HEK293 (cell line): ENCODE data around the gene DVL1.
"Not testable (repeated sequence)": the region's sequence is repeated elsewhere in the genome, so short reads cannot be mapped to it uniquely, and the experiment has no call there.

Experiments
- CTCF ChIA-PET: fragments of 350-600 bp; formaldehyde crosslinking; extraction: SDS; loops from one replicate; lab custom pipeline; 2021; ENCODE audit warnings: antibody characterized with exemption; lab: Yijun Ruan, JAX
- POLR2A ChIA-PET: fragments of 300-600 bp; formaldehyde crosslinking; extraction: SDS; loops from one replicate; lab custom pipeline; 2020; ENCODE audit warnings: antibody characterized with exemption, inconsistent platforms; lab: Yijun Ruan, JAX
- H3K27ac ChIP-seq: fragments of 200-500 bp; sonication (Bioruptor generic); 2 replicates; pipeline ENCODE4 v1.5.1; 2014; ENCODE audit warnings: low read depth, low read length, control low read depth, inconsistent platforms; ENCODE audit errors: extremely low read depth
- H3K36me3 ChIP-seq, 2 experiments: fragments of 200-500 bp in 1 of 2; sonication (Bioruptor generic) in 1 of 2; 1 replicate in 1 of 2; 2 replicates in 1 of 2; pipeline ENCODE4 v1.5.1; 2014 to 2017; ENCODE audit warnings: inconsistent platforms in 2 of 2, low read length in 2 of 2; ENCODE audit not compliant: control insufficient read depth in 2 of 2, insufficient read depth in 1 of 2
- H3K4me1 ChIP-seq: fragments of 200-500 bp; sonication (Bioruptor generic); 2 replicates; pipeline ENCODE4 v1.5.1; 2014; ENCODE audit warnings: mild to moderate bottlenecking, low read length, inconsistent platforms; ENCODE audit not compliant: control insufficient read depth, insufficient read depth
- H3K4me3 ChIP-seq: 2 replicates; pipeline ENCODE4 v1.5.1; 2011; ENCODE audit warnings: low read depth, mild to moderate bottlenecking, control low read depth, low read length, moderate library complexity
- H3K9me3 ChIP-seq: fragments of 200-500 bp; sonication (Bioruptor generic); 2 replicates; pipeline ENCODE4 v1.5.1; 2014; ENCODE audit warnings: low read depth, low read length, inconsistent platforms; ENCODE audit not compliant: control insufficient read depth, insufficient read depth
- BCL11A ChIP-seq: fragments of 450-650 bp; formaldehyde crosslinking; IDR thresholded peaks from 2 replicates; pipeline ENCODE4 v1.5.1; 2016; ENCODE audit warnings: low read depth, missing biosample characterization, missing genetic modification characterization
- BCL11B ChIP-seq: fragments of 450-650 bp; formaldehyde crosslinking; IDR thresholded peaks from 2 replicates; pipeline ENCODE4 v1.5.1; 2016; ENCODE audit warnings: low read depth, missing biosample characterization, missing genetic modification characterization
- SCRT2 ChIP-seq: fragments of 450-650 bp; formaldehyde crosslinking; IDR thresholded peaks from 2 replicates; pipeline ENCODE4 v1.5.1; 2016; ENCODE audit warnings: missing biosample characterization, missing genetic modification characterization
- ZNF274 ChIP-seq, 2 experiments: fragments of 200-500 bp in 1 of 2; fragments of 450-650 bp in 1 of 2; sonication (Bioruptor generic) in 1 of 2; formaldehyde crosslinking in 1 of 2; IDR thresholded peaks; 2 replicates each; pipeline versions ENCODE4 v1.5.1 to v1.6.1; 2014 to 2016; ENCODE audit warnings: borderline replicate concordance in 1 of 2, inconsistent platforms in 1 of 2, low read length in 1 of 2, missing biosample characterization in 1 of 2, missing genetic modification characterization in 1 of 2
- ZNF416 ChIP-seq: fragments of 450-650 bp; formaldehyde crosslinking; IDR thresholded peaks from 2 replicates; pipeline ENCODE4 v1.5.1; 2016; ENCODE audit warnings: missing biosample characterization, missing genetic modification characterization
- ZNF473 ChIP-seq: fragments of 450-650 bp; formaldehyde crosslinking; IDR thresholded peaks from 2 replicates; pipeline ENCODE4 v1.5.1; 2017; ENCODE audit warnings: missing biosample characterization, missing genetic modification characterization
- ZNF549 ChIP-seq: fragments of 450-650 bp; IDR thresholded peaks from 2 replicates; pipeline ENCODE4 v1.5.1; 2018; ENCODE audit warnings: missing biosample characterization, missing genetic modification characterization, mild to moderate bottlenecking, inconsistent platforms, moderate library complexity
- TF ChIP-seq, protein P1 (sequence below): fragments of 450-650 bp; formaldehyde crosslinking; IDR thresholded peaks from 2 replicates; pipeline ENCODE4 v1.5.1; 2017; ENCODE audit warnings: missing biosample characterization, missing genetic modification characterization
- TF ChIP-seq, protein P2 (sequence below): fragments of 450-650 bp; formaldehyde crosslinking; IDR thresholded peaks from 2 replicates; pipeline ENCODE4 v1.5.1; 2016; ENCODE audit warnings: missing biosample characterization, missing genetic modification characterization
- TF ChIP-seq, protein P3 (sequence below): fragments of 450-650 bp; formaldehyde crosslinking; conservative IDR thresholded peaks from 2 replicates; pipeline ENCODE4 v1.5.1; 2016; ENCODE audit warnings: low read depth, missing biosample characterization, missing genetic modification characterization
- TF ChIP-seq, protein P4 (sequence below): fragments of 450-650 bp; formaldehyde crosslinking; IDR thresholded peaks from 2 replicates; pipeline ENCODE4 v1.5.1; 2016; ENCODE audit warnings: missing biosample characterization, missing genetic modification characterization

DVL1 gene

DNA sequence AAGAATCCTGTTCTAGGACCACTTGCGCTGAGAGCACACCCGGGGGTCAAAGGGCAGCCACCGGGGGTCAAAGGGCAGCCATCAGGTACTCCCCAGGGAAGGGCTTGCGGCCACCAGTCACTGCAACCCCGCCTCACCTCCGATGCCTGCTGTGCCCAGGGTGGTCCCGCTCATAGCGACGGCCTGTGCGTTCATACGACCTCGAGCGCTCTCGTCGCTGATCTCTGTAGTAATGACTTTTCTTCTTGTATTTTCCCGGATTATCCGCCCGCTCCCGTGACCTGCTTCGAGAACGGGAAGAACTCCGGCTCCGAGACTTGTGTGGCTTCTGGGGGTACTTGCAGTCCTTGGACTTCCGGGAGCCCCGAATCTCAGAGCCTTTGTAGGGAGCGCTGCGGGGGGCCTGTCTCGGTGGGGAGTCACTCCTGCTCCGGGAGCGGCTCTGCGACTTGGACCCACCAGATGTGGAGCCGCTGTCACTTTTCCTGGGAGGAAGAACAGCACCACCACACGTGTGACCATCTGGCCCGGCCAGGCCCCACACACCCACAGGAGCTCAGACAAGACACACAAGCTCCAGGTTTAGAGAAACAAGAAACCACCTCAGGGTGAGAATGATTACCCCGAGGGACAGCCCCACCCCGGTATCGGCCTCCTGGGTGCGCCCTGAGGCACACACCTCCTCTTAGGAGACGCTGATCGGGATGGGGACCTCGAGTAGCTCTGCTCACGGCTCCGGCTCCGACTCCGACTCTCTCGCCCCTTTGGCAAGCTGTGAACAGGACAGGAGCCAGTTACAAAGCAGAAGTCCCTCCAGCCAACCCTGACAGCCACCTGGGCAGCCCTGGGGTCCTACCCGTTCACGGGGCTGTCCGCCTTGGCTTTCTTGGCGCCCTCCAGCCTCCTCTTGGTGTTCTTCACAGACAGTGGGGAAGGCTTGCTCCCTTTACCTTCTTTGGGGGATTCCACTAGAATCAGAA is 38.2 kb upstream of the DVL1 start:
- Histone ChIP-seq H3K4me3 (no peak overlapping the region), H3K4me1 (no peaks in the 10 kb centered on the region), H3K36me3 (peaks cover 45 to 84% of the 10 kb centered on the region in 2 experiments), H3K27ac (no peak overlapping the region), H3K9me3 (no peaks in the 10 kb centered on the region)
- CTCF ChIA-PET: interaction anchor here (1.1 to 1.5 kb wide), 2 partner anchors 15 to 43 kb away, joined by 3 to 5 read pairs; no protein-coding TSS in a partner anchor
- TF ChIP-seq ZNF473 (tag by site-specific recombination) (no peak), BCL11B (tag by site-specific recombination) (peak; percentile 84), BCL11A (tag by site-specific recombination) (peak; percentile 85)
- TF ChIP-seq, protein P1, sequence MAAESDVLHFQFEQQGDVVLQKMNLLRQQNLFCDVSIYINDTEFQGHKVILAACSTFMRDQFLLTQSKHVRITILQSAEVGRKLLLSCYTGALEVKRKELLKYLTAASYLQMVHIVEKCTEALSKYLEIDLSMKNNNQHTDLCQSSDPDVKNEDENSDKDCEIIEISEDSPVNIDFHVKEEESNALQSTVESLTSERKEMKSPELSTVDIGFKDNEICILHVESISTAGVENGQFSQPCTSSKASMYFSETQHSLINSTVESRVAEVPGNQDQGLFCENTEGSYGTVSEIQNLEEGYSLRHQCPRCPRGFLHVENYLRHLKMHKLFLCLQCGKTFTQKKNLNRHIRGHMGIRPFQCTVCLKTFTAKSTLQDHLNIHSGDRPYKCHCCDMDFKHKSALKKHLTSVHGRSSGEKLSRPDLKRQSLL (tag by site-specific recombination): 0 out of 2 replicates have a peak, but pooled peaks have one; percentile 25
- POLR2A ChIA-PET: interaction anchor here (0.6 to 4.6 kb wide), 3 partner anchors 9 to 68 kb away, joined by 4 to 15 read pairs (median 4); partner anchors contain the start of gene CCNL2

DNA sequence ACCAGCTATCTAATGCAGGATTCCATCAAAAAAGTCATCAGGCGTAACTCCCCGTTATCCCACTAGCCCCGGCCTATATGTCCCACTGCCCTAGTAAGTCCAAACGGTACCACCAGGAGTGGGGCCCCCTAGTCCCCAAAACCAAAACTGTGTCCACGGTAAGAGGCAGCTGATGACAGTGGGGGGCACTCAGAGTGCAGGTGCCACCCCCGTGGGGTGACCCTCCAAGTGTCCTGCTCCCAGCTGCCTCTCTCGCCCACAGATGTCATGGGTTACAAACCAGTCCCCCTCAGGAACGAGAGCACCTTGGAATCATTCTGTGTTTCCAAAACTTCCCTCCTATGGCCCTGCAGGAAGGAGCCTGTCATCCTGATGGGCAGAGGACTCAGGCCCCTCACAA is 36.7 kb upstream of the DVL1 start:
- Histone ChIP-seq H3K36me3 (peaks cover 35 to 82% of the 10 kb centered on the region in 2 experiments), H3K4me1 (no peaks in the 10 kb centered on the region), H3K27ac (no peak overlapping the region), H3K9me3 (no peaks in the 10 kb centered on the region), H3K4me3 (no peak overlapping the region)
- ChIA-PET POLR2A (interaction anchor here (4.6 kb wide), 1 partner anchor 14 kb away, joined by 15 read pairs; the partner anchor contains the start of gene CCNL2), CTCF (interaction anchor here (0.6 to 1.5 kb wide), 6 partner anchors 9 to 56 kb away, joined by 3 to 5 read pairs (median 3); partner anchors contain the start of gene CCNL2)
- TF ChIP-seq, protein P2, sequence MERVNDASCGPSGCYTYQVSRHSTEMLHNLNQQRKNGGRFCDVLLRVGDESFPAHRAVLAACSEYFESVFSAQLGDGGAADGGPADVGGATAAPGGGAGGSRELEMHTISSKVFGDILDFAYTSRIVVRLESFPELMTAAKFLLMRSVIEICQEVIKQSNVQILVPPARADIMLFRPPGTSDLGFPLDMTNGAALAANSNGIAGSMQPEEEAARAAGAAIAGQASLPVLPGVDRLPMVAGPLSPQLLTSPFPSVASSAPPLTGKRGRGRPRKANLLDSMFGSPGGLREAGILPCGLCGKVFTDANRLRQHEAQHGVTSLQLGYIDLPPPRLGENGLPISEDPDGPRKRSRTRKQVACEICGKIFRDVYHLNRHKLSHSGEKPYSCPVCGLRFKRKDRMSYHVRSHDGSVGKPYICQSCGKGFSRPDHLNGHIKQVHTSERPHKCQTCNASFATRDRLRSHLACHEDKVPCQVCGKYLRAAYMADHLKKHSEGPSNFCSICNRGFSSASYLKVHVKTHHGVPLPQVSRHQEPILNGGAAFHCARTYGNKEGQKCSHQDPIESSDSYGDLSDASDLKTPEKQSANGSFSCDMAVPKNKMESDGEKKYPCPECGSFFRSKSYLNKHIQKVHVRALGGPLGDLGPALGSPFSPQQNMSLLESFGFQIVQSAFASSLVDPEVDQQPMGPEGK: no peak
- TF ChIP-seq ZNF274 (IDR thresholded peaks at IDR 0.05; ENCODE audit: low read length) (no peak), ZNF274 (tag by site-specific recombination; IDR thresholded peaks at IDR 0.05; ENCODE audit: borderline replicate concordance) (no peak), SCRT2 (no peak), ZNF549 (tag by site-specific recombination) (no peak), ZNF416 (tag by site-specific recombination) (no peak)
- TF ChIP-seq, protein P3, sequence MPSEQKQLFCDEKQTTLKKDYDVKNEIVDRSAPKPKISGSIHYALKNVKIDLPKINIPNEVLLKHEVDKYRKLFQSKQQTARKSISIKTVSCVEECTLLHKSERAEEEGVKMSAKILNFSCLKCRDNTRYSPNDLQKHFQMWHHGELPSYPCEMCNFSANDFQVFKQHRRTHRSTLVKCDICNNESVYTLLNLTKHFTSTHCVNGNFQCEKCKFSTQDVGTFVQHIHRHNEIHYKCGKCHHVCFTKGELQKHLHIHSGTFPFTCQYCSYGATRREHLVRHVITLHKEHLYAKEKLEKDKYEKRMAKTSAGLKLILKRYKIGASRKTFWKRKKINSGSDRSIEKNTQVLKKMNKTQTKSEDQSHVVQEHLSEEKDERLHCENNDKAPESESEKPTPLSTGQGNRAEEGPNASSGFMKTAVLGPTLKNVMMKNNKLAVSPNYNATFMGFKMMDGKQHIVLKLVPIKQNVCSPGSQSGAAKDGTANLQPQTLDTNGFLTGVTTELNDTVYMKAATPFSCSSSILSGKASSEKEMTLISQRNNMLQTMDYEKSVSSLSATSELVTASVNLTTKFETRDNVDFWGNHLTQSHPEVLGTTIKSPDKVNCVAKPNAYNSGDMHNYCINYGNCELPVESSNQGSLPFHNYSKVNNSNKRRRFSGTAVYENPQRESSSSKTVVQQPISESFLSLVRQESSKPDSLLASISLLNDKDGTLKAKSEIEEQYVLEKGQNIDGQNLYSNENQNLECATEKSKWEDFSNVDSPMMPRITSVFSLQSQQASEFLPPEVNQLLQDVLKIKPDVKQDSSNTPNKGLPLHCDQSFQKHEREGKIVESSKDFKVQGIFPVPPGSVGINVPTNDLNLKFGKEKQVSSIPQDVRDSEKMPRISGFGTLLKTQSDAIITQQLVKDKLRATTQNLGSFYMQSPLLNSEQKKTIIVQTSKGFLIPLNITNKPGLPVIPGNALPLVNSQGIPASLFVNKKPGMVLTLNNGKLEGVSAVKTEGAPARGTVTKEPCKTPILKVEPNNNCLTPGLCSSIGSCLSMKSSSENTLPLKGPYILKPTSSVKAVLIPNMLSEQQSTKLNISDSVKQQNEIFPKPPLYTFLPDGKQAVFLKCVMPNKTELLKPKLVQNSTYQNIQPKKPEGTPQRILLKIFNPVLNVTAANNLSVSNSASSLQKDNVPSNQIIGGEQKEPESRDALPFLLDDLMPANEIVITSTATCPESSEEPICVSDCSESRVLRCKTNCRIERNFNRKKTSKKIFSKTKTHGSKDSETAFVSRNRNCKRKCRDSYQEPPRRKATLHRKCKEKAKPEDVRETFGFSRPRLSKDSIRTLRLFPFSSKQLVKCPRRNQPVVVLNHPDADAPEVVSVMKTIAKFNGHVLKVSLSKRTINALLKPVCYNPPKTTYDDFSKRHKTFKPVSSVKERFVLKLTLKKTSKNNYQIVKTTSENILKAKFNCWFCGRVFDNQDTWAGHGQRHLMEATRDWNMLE (tag by site-specific recombination): no peak
- TF ChIP-seq, protein P4, sequence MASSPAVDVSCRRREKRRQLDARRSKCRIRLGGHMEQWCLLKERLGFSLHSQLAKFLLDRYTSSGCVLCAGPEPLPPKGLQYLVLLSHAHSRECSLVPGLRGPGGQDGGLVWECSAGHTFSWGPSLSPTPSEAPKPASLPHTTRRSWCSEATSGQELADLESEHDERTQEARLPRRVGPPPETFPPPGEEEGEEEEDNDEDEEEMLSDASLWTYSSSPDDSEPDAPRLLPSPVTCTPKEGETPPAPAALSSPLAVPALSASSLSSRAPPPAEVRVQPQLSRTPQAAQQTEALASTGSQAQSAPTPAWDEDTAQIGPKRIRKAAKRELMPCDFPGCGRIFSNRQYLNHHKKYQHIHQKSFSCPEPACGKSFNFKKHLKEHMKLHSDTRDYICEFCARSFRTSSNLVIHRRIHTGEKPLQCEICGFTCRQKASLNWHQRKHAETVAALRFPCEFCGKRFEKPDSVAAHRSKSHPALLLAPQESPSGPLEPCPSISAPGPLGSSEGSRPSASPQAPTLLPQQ (tag by site-specific recombination): no peak

DNA sequence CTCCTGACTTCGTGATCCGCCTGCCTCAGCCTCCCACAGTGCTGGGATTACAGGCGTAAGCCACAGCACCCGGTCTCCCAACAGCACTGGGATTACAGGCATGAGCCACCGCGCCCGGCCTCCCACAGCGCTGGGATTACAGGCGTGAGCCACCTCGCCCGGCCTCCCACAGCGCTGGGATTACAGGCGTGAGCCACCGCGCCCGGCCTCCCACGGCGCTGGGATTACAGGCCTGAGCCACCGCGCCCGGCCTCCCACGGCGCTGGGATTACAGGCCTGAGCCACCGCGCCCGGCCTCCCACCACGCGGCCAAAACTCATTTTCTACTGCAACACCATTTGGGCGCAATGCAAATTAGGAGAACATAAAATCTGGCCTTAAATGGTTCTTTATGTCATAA is 36.1 kb upstream of the DVL1 start:
- CTCF ChIA-PET: interaction anchor here (0.6 to 1.3 kb wide), 4 partner anchors 10 to 57 kb away, joined by 3 to 4 read pairs (median 3); partner anchors contain the start of gene CCNL2
- H3K27ac ChIP-seq, H3K4me3 ChIP-seq, H3K9me3 ChIP-seq, H3K4me1 ChIP-seq: not testable (repeated sequence)
- H3K36me3 ChIP-seq: peaks cover 32 to 82% of the 10 kb centered on the region in 2 experiments
- POLR2A ChIA-PET: interaction anchor here (1.9 kb wide), 1 partner anchor 10 kb away, joined by 12 read pairs; no protein-coding TSS in a partner anchor
